ENCODE results near the gene MYL9.

- TF ChIP-seq CTCF (conservative IDR thresholded peaks at IDR 0.05; ENCODE audit: low read length) (no peak), EZH2phosphoT487 (IDR thresholded peaks at IDR 0.05; ENCODE audit: borderline replicate concordance) (no peak)
Measured at GRCh38 chr20:36563374-36563773, 22.1 kb downstream of the MYL9 start.

Data from Loucy (cell line).